Gastroesophageal sphincter (tissue), 4 donors: ENCODE results near the gene B4GALT5. TPM values are rescaled to one million over a fixed set of nuclear protein-coding genes. Genes with fewer than 3 reads are reported as not detected.

Experiments
- ATAC-seq: fragments of 150-250 bp; one replicate; pipeline ENCODE4 v1.9.1; 2016; ENCODE audit warnings: mild to moderate bottlenecking, moderate library complexity
- H3K27ac ChIP-seq, 4 donors: fragments of 200-600 bp; sonication (generic) in 3 of 4; 1 replicate in 3 of 4; 2 replicates in 1 of 4; pipeline ENCODE4 v1.5.1; 2016 to 2019
- H3K27me3 ChIP-seq: fragments of 200-600 bp; sonication (generic); one replicate; pipeline ENCODE4 v1.5.1; 2019
- H3K36me3 ChIP-seq, 2 donors: fragments of 200-600 bp; sonication (generic); one replicate each; pipeline ENCODE4 v1.5.1; 2019; ENCODE audit warnings: control low read depth in 1 of 2
- H3K4me1 ChIP-seq, 3 donors: fragments of 200-600 bp; sonication (generic); 1 replicate in 2 of 3; 2 replicates in 1 of 3; pipeline ENCODE4 v1.5.1; 2016 to 2019; ENCODE audit warnings: control low read depth in 2 of 3
- H3K4me3 ChIP-seq, 2 donors: fragments of 200-600 bp; sonication (generic); one replicate each; pipeline ENCODE4 v1.5.1; 2019; ENCODE audit warnings: mild to moderate bottlenecking in 1 of 2, moderate library complexity in 1 of 2
- H3K9me3 ChIP-seq, 3 donors: fragments of 200-600 bp; sonication (generic); one replicate each; pipeline ENCODE4 v1.5.1; 2017 to 2019; ENCODE audit warnings: control low read depth in 2 of 3
- CTCF ChIP-seq, 4 experiments: fragments of 200-600 bp in 2 of 4; fragments of 450-650 bp in 2 of 4; sonication (generic) in 1 of 4; IDR thresholded peaks; one replicate each; pipeline ENCODE4 v1.5.1; 2017 to 2019; ENCODE audit warnings: antibody characterized with exemption in 4 of 4, mild to moderate bottlenecking in 2 of 4, moderate library complexity in 2 of 4
- EP300 ChIP-seq: sonication (generic); formaldehyde crosslinking; IDR thresholded peaks from one replicate; pipeline ENCODE4 v1.6.1; 2017; ENCODE audit warnings: antibody characterized with exemption, mild to moderate bottlenecking
- POLR2A ChIP-seq, 2 donors: fragments of 450-650 bp; IDR thresholded peaks; one replicate each; pipeline ENCODE4 v1.6.1; 2017; ENCODE audit warnings: antibody characterized with exemption in 2 of 2, mild to moderate bottlenecking in 2 of 2, moderate library complexity in 1 of 2
- POLR2AphosphoS5 ChIP-seq: sonication (generic); formaldehyde crosslinking; IDR thresholded peaks from one replicate; pipeline ENCODE4 v1.6.1; 2017; ENCODE audit warnings: antibody characterized with exemption
- WGBS, 2 donors: methylation state at CpG; one replicate each; pipeline ENCODE4 v1.1.5; 2018; ENCODE audit warnings: low coverage in 1 of 2; 5-methylcytosine and 5-hydroxymethylcytosine counted together
- total RNA-seq, 4 donors: library from RNA; depleted of rRNA; stranded (reverse); fragments of >200 nt; gene quantifications; one replicate each; pipeline ENCODE4 v1.1.0, GENCODE V29; 2016

The B4GALT5 gene
- total RNA-seq, 4 donors from 2014 or later = 20.2 to 35.6 (median 28.8) TPM

- no peaks in the 10 kb centered on the region for H3K9me3 ChIP-seq
- peaks cover 18 to 76% (median 31%) of the 10 kb centered on the region in 3 donors for H3K4me1 ChIP-seq
- 100% methylated on average over 3 of the region's 3 CpGs; no CpG with 5 or more reads in 1 of the 2 donors for WGBS, 2 donors
- TF ChIP-seq POLR2AphosphoS5 (no peak), EP300 (no peak), POLR2A (IDR thresholded peaks at IDR 0.05) (no peak), CTCF (IDR thresholded peaks at IDR 0.05) (no peak)
- H3K4me3 ChIP-seq = no peak overlapping the region
- ATAC-seq = no peak
- no peak overlapping the region for H3K27ac ChIP-seq
- no peaks in the 10 kb centered on the region for H3K27me3 ChIP-seq
- H3K36me3 ChIP-seq = no peaks in the 10 kb centered on the region
Observed at GRCh38 chr20:49681850-49682216, 31.8 kb downstream of the B4GALT5 start.

- TF ChIP-seq CTCF (IDR thresholded peaks at IDR 0.05) = no peak
- TF ChIP-seq POLR2A (IDR thresholded peaks at IDR 0.05) = no peak
- TF ChIP-seq POLR2AphosphoS5 = no peak
- TF ChIP-seq EP300 = no peak
- peaks cover 23 to 76% (median 39%) of the 10 kb centered on the region in 3 donors for H3K4me1 ChIP-seq
Observed at GRCh38 chr20:49680484-49680883, 33.2 kb downstream of the B4GALT5 start.

GRCh38 chr20:49679634-49680033 is 34.0 kb downstream of the B4GALT5 start:
- Histone ChIP-seq H3K4me1 (peaks cover 20 to 76% (median 42%) of the 10 kb centered on the region in 3 donors), H3K36me3 (no peaks in the 10 kb centered on the region), H3K27ac (peak overlapping the region in 1 of 4 donors; percentile 60), H3K9me3 (no peaks in the 10 kb centered on the region), H3K4me3 (no peak overlapping the region), H3K27me3 (no peaks in the 10 kb centered on the region)
- no peak for ATAC-seq
- TF ChIP-seq EP300 (no peak), POLR2A (IDR thresholded peaks at IDR 0.05) (no peak), POLR2AphosphoS5 (no peak), CTCF (IDR thresholded peaks at IDR 0.05) (no peak)
- WGBS, 2 donors = 85 to 100% methylated on average over 1 of the region's 1 CpG

More at GRCh38 chr20:49680484-49680883, 33.2 kb downstream of the B4GALT5 start:
- no peak for ATAC-seq
- Histone ChIP-seq H3K4me3 (no peak overlapping the region), H3K36me3 (no peaks in the 10 kb centered on the region), H3K9me3 (no peaks in the 10 kb centered on the region), H3K27me3 (no peaks in the 10 kb centered on the region), H3K27ac (no peak overlapping the region)
- 73 to 77% methylated on average over 5 of the region's 6 CpGs for WGBS, 2 donors

DNA sequence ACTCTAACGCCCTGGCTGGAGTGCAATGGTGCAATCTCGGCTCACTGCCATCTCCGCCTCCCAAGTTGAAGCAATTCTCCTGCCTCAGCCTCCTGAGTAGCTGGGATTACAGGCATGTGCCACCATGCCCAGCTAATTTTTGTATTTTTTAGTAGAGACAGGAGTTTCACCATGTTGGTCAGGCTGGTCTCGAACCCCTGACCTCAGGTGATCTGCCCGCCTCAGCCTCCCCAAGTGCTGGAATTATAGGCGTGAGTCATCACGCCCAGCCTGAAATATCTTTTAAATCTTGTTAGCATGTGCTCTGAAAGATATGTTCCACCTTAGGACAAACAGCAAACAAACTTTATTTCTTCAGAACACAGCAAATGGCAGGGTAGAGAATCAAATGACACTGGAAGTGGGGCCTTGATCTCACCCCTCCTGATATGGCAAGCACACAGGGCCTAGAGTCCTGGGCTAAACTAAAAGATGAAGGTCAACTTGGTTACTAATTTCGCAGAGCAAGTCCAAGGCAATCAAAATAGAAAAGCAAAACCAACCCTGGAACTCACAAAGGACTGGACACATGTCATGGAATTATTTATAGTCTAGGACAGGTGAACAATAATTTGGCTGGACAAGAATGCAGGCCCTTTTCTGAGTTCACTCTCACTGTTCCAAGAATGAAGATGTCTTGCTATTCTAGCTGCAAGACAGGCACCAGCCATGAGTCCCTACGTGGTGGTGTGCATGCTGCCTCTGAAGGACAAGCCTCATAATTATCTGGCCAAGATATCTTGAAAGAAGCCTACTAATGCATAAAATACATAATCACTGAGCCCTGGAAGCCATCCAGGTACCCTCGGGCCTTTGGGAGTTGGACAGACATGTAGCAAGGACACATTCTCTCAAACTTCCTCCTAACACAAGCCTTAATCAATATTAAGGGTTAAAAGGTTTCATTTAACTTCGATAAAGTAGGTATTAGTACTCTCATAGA is 35.6 kb downstream of the B4GALT5 start:
- no peaks in the 10 kb centered on the region for H3K9me3 ChIP-seq
- 61 to 68% methylated on average over 5 to 9 of the region's 11 CpGs for WGBS, 2 donors
- H3K4me3 ChIP-seq = no peak overlapping the region
- no peaks in the 10 kb centered on the region for H3K27me3 ChIP-seq
- no peak for ATAC-seq
- H3K4me1 ChIP-seq = peaks cover 20 to 84% (median 43%) of the 10 kb centered on the region in 3 donors
- TF ChIP-seq CTCF (IDR thresholded peaks at IDR 0.05) (no peak), EP300 (no peak), POLR2A (IDR thresholded peaks at IDR 0.05) (no peak), POLR2AphosphoS5 (no peak)
- no peaks in the 10 kb centered on the region for H3K36me3 ChIP-seq
- peak overlapping the region in 3 of 4 donors; percentile 33 to 70 (median 60) for H3K27ac ChIP-seq
